HG02840 (cell line): ENCODE measurements around the gene HSPA2.
"Not testable (repeated sequence)": the region's sequence is repeated elsewhere in the genome, so short reads cannot be mapped to it uniquely, and the experiment has no call there.

Source experiments
- ATAC-seq: cut with Tn5 transposase; IDR thresholded peaks from one replicate; pipeline ENCODE4 v1.9.1; 2021; ENCODE audit warnings: mild to moderate bottlenecking, moderate library complexity, moderate number of reproducible peaks; ENCODE audit not compliant: unreplicated experiment, low FRiP score

HSPA2 gene

GRCh38 chr14:64510825-64511671 is 29.5 kb upstream of the HSPA2 start:
- no peak for ATAC-seq

GRCh38 chr14:64513271-64513670 is 27.3 kb upstream of the HSPA2 start:
- no peak for ATAC-seq

GRCh38 chr14:64515053-64515452 is 25.5 kb upstream of the HSPA2 start:
- ATAC-seq = no peak

GRCh38 chr14:64516969-64517368 is 23.6 kb upstream of the HSPA2 start:
- no peak for ATAC-seq

GRCh38 chr14:64517667-64518066 is 22.9 kb upstream of the HSPA2 start:
- not testable (repeated sequence) for ATAC-seq

GRCh38 chr14:64518229-64518628 is 22.3 kb upstream of the HSPA2 start:
- no peak for ATAC-seq

- ATAC-seq = no peak
Measured at GRCh38 chr14:64520699-64521098, 19.8 kb upstream of the HSPA2 start.

GRCh38 chr14:64522591-64523355 is 17.8 kb upstream of the HSPA2 start:
- ATAC-seq = no peak

- no peak for ATAC-seq
Measured at GRCh38 chr14:64525354-64525753, 15.2 kb upstream of the HSPA2 start.

GRCh38 chr14:64531567-64531966 is 9.0 kb upstream of the HSPA2 start:
- no peak for ATAC-seq

- ATAC-seq = no peak
Measured at GRCh38 chr14:64536488-64537245, 3.9 kb upstream of the HSPA2 start.

- ATAC-seq = no peak
Measured at GRCh38 chr14:64541261-64541971, 875 bp downstream of the HSPA2 start.

GRCh38 chr14:64541972-64542835 is 1.7 kb downstream of the HSPA2 start:
- ATAC-seq = no peak

- ATAC-seq = no peak
Measured at GRCh38 chr14:64542836-64543201, 2.3 kb downstream of the HSPA2 start.

- ATAC-seq = no peak
Measured at GRCh38 chr14:64544607-64545312, 4.2 kb downstream of the HSPA2 start.

GRCh38 chr14:64549016-64549415 is 8.5 kb downstream of the HSPA2 start:
- ATAC-seq = no peak

- no peak for ATAC-seq
Measured at GRCh38 chr14:64549791-64550620, 9.5 kb downstream of the HSPA2 start, which contains the start of gene PPP1R36. PPP1R36 (plus strand) TSS chr14:64549961; CDS start chr14:64549998, 37 bp downstream.
